Endodermal cell (in vitro differentiated cells): Measurements from ENCODE around the gene TNPO3. TPM values are rescaled to one million over a fixed set of nuclear protein-coding genes. Genes with fewer than 3 reads are reported as not detected.

ENCODE experiments used
- DNase-seq: peaks from one replicate; pipeline ENCODE4 v3.0.0-alpha.2; 2017
- H3K27ac ChIP-seq: 2 replicates; pipeline ENCODE4 v1.5.1; 2013; ENCODE audit warnings: mild to moderate bottlenecking, low read depth, low read length, moderate library complexity
- H3K27me3 ChIP-seq: 2 replicates; pipeline ENCODE4 v1.6.1; 2013; ENCODE audit warnings: mild to moderate bottlenecking, low read length, moderate library complexity; ENCODE audit not compliant: insufficient read depth, control insufficient read depth, poor library complexity, severe bottlenecking
- H3K36me3 ChIP-seq: 2 replicates; pipeline ENCODE4 v1.7.0; 2013; ENCODE audit warnings: mild to moderate bottlenecking, low read length, moderate library complexity; ENCODE audit not compliant: control insufficient read depth, insufficient read depth
- H3K4me1 ChIP-seq: one replicate; pipeline ENCODE4 v1.7.0; 2013; ENCODE audit warnings: low read length; ENCODE audit not compliant: control insufficient read depth, insufficient read depth
- H3K4me3 ChIP-seq: 2 replicates; pipeline ENCODE4 v1.5.1; 2013; ENCODE audit warnings: mild to moderate bottlenecking, low read length, moderate library complexity
- H3K9ac ChIP-seq: 2 replicates; pipeline ENCODE4 v1.6.1; 2013; ENCODE audit warnings: mild to moderate bottlenecking, low read length, moderate library complexity; ENCODE audit not compliant: poor library complexity, severe bottlenecking; ENCODE audit errors: extremely low read depth
- H3K9me3 ChIP-seq: 2 replicates; pipeline ENCODE4 v1.6.1; 2013; ENCODE audit warnings: mild to moderate bottlenecking, low read length, moderate library complexity; ENCODE audit not compliant: control insufficient read depth
- H3K27ac Mint-ChIP-seq: 2 replicates; pipeline ENCODE4 v1.8.0; 2020; ENCODE audit warnings: mixed read lengths
- H3K27me3 Mint-ChIP-seq: 2 replicates; pipeline ENCODE4 v1.8.0; 2021; ENCODE audit warnings: mild to moderate bottlenecking, mixed read lengths; ENCODE audit not compliant: insufficient read depth
- H3K36me3 Mint-ChIP-seq: 2 replicates; pipeline ENCODE4 v1.8.0; 2020; ENCODE audit warnings: low read depth, mixed read lengths
- H3K4me1 Mint-ChIP-seq: 2 replicates; pipeline ENCODE4 v1.8.0; 2020; ENCODE audit warnings: mixed read lengths
- H3K4me3 Mint-ChIP-seq: 2 replicates; pipeline ENCODE4 v1.8.0; 2020; ENCODE audit warnings: mild to moderate bottlenecking, moderate library complexity, mixed read lengths
- H3K9me3 Mint-ChIP-seq: 2 replicates; pipeline ENCODE4 v1.8.0; 2020; ENCODE audit warnings: mild to moderate bottlenecking, mixed read lengths
- WGBS, 2 experiments: methylation state at CpG; one replicate each; pipeline versions ENCODE4 v1.1.5 to v1.1.7; 2013; ENCODE audit warnings: missing lambda C conversion rate in 2 of 2, mixed read lengths in 1 of 2; ENCODE audit not compliant: insufficient coverage in 1 of 2, insufficient read length in 1 of 2; 5-methylcytosine and 5-hydroxymethylcytosine counted together
- total RNA-seq, 2 donors: library from RNA; stranded (reverse); fragmentation: NEBNext Ultra II Directional in 1 of 2; extraction: Animal tissue kit (Norgen Biotek cat#: 25700) in 1 of 2; gene quantifications; 2 replicates in 1 of 2; 3 replicates in 1 of 2; pipeline ENCODE4 v1.2.1, GENCODE V29; 2021
- TF ChIP-seq, protein P1 (sequence below): fragments of 200-600 bp; sonication (generic); conservative IDR thresholded peaks from 2 replicates; pipeline ENCODE4 v1.5.0; 2021; ENCODE audit warnings: antibody characterized with exemption, mild to moderate bottlenecking

TNPO3 gene
- total RNA-seq, 2 donors from 2014 or later = 68.0 to 73.1 TPM

DNA sequence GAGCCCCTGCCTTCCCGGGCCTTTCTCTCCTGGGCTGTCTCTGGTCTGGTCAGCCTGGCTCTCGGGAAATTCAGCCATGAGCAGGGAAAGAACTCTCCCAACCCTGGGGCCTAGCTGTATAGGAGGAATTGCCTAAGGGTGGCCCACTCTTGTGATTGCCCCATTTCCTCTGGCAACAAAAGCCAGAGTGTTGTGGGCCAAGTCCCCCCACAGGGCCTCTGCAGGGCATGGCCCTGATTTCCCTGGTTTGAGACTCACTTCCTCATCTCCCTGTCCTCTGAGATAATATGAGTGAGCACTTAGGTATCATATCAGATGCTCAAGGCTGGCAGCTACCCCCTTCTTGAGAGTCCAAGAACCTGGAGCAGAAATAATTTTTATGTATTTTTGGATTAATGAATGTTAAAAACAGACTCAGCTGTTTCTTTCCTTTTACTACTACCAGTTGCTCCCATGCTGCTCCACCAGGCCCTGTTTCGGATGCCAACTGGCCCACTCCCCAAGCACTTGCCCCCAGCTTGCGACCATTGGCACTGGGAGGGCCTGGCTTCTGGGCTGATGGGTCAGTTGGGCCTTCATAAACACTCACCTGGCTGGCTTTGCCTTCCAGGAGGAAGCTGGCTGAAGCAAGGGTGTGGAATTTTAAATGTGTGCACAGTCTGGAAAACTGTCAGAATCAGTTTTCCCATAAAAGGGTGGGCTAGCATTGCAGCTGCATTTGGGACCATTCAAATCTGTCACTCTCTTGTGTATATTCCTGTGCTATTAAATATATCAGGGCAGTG, 105.7 kb downstream of the TNPO3 start:
- TF ChIP-seq, protein P1, sequence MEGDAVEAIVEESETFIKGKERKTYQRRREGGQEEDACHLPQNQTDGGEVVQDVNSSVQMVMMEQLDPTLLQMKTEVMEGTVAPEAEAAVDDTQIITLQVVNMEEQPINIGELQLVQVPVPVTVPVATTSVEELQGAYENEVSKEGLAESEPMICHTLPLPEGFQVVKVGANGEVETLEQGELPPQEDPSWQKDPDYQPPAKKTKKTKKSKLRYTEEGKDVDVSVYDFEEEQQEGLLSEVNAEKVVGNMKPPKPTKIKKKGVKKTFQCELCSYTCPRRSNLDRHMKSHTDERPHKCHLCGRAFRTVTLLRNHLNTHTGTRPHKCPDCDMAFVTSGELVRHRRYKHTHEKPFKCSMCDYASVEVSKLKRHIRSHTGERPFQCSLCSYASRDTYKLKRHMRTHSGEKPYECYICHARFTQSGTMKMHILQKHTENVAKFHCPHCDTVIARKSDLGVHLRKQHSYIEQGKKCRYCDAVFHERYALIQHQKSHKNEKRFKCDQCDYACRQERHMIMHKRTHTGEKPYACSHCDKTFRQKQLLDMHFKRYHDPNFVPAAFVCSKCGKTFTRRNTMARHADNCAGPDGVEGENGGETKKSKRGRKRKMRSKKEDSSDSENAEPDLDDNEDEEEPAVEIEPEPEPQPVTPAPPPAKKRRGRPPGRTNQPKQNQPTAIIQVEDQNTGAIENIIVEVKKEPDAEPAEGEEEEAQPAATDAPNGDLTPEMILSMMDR = no peak
- Histone ChIP-seq H3K9me3 (no peaks in the 10 kb centered on the region), H3K4me3 (no peak overlapping the region), H3K36me3 (peaks cover 37% of the 10 kb centered on the region), H3K27me3 (no peaks in the 10 kb centered on the region), H3K27ac (no peak overlapping the region), H3K9ac (no peak overlapping the region), H3K4me1 (peaks cover 2% of the 10 kb centered on the region)
- 92% methylated on average over 4 of the region's 4 CpGs; no CpG with 5 or more reads in 1 of the 2 experiments for WGBS, 2 experiments
- Mint-ChIP-seq H3K36me3 (peaks cover 21% of the 10 kb centered on the region), H3K4me3 (no peak overlapping the region), H3K27me3 (no peaks in the 10 kb centered on the region), H3K4me1 (peaks cover 17% of the 10 kb centered on the region), H3K27ac (no peak overlapping the region), H3K9me3 (no peaks in the 10 kb centered on the region)
- DNase-seq = no peak

DNA sequence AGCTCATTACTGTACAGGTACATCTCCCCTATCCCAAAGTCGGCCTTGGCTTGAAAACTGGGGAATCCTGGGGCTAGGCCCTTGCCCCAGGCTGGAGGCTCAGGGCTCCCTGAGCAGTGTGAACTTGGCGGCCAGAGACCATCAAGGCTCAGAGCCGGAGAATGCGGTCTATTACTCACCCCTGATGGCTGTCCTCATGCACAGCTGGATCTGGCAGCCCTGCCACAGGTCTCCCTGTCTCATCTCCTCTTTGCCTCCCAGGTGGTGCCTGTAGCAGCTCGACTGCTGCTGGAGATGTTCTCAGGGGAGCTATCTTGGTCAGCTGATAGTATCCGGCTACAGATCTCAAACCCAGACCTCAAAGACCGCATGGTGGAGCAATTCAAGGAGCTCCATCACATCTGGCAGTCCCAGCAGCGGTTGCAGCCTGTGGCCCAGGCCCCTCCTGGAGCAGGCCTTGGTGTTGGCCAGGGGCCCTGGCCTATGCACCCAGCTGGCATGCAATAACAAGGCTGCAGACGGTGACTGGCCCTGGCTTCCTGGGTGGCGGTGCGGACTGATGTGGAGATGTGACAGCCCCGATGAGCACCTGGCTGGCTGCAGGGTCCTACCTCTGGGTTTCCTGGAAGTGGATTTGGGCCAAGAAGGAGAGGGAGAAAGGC, 106.5 kb downstream of the TNPO3 start:
- TF ChIP-seq, protein P1 = no peak
- no peak for DNase-seq
- Mint-ChIP-seq H3K27me3 (no peaks in the 10 kb centered on the region), H3K36me3 (peaks cover 14% of the 10 kb centered on the region), H3K27ac (no peak overlapping the region), H3K4me3 (no peak overlapping the region), H3K4me1 (peaks cover 9% of the 10 kb centered on the region), H3K9me3 (no peaks in the 10 kb centered on the region)
- no peaks in the 10 kb centered on the region for H3K27me3 ChIP-seq
- peaks cover 31% of the 10 kb centered on the region for H3K36me3 ChIP-seq
- H3K27ac ChIP-seq = no peak overlapping the region
- peaks cover under 1% of the 10 kb centered on the region for H3K4me1 ChIP-seq
- WGBS, 2 experiments = 93 to 98% methylated on average over 12 of the region's 12 CpGs
- H3K9ac ChIP-seq = no peak overlapping the region
- no peaks in the 10 kb centered on the region for H3K9me3 ChIP-seq
- no peak overlapping the region for H3K4me3 ChIP-seq

DNA sequence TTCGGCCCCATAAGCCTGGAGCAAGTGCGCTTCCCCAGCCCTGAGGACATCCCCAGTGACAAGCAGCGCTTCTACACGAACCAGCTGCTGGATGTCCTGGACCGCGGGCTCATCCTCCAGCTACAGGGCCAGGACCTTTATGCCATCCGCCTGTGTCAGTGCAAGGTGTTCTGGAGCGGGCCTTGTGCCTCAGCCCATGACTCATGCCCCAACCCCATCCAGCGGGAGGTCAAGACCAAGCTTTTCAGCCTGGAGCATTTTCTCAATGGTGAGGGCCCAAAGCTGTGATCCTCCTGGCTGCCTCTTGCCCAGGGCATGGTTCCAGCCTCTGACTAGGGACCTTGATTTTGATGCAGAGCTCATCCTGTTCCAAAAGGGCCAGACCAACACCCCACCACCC, 107.1 kb downstream of the TNPO3 start:
- no peak overlapping the region for H3K4me3 ChIP-seq
- peaks cover 13% of the 10 kb centered on the region for H3K36me3 Mint-ChIP-seq
- no peaks in the 10 kb centered on the region for H3K27me3 ChIP-seq
- no peak overlapping the region for H3K4me3 Mint-ChIP-seq
- H3K9ac ChIP-seq = no peak overlapping the region
- H3K27ac Mint-ChIP-seq = no peak overlapping the region
- TF ChIP-seq, protein P1 = no peak
- no peaks in the 10 kb centered on the region for H3K9me3 Mint-ChIP-seq
- no peak overlapping the region for H3K27ac ChIP-seq
- no peaks in the 10 kb centered on the region for H3K9me3 ChIP-seq
- no peaks in the 10 kb centered on the region for H3K4me1 ChIP-seq
- DNase-seq = no peak
- peaks cover 25% of the 10 kb centered on the region for H3K36me3 ChIP-seq
- H3K27me3 Mint-ChIP-seq = no peaks in the 10 kb centered on the region
- H3K4me1 Mint-ChIP-seq = peaks cover 4% of the 10 kb centered on the region
- 95 to 100% methylated on average over 4 to 9 of the region's 9 CpGs for WGBS, 2 experiments
